Thyroid gland (tissue), 4 donors: ENCODE data around the gene CEBPG. TPM values are rescaled to one million over a fixed set of nuclear protein-coding genes. Genes with fewer than 3 reads are reported as not detected.

Experiments
- DNase-seq, 2 donors: peaks; one replicate each; pipeline ENCODE4 v3.0.0-alpha.2; 2019
- H3K27ac ChIP-seq, 3 donors: fragments of 200-600 bp; sonication (generic); 1 replicate in 2 of 3; 2 replicates in 1 of 3; pipeline ENCODE4 v1.5.1; 2016 to 2019; ENCODE audit warnings: mild to moderate bottlenecking in 1 of 3, moderate library complexity in 1 of 3
- H3K27me3 ChIP-seq: fragments of 200-600 bp; sonication (generic); one replicate; pipeline ENCODE4 v1.5.1; 2019
- H3K36me3 ChIP-seq, 2 donors: fragments of 200-600 bp; sonication (generic); one replicate each; pipeline ENCODE4 v1.5.1; 2016 to 2019
- H3K4me1 ChIP-seq, 2 donors: fragments of 200-600 bp; sonication (generic); one replicate each; pipeline ENCODE4 v1.5.1; 2017 to 2019
- H3K4me3 ChIP-seq, 3 donors: fragments of 200-600 bp; sonication (generic); replicated peaks in 1 of 3; 1 replicate in 2 of 3; 2 replicates in 1 of 3; pipeline ENCODE4 v1.5.1; 2016; ENCODE audit warnings: mild to moderate bottlenecking in 1 of 3
- H3K9me3 ChIP-seq: fragments of 200-600 bp; sonication (generic); one replicate; pipeline ENCODE4 v1.5.1; 2017
- CTCF ChIP-seq, 6 experiments: fragments of 200-600 bp in 3 of 6; fragments of 450-650 bp in 3 of 6; sonication (generic) in 3 of 6; IDR thresholded peaks; one replicate each; pipeline ENCODE4 v1.5.1; 2016 to 2019; ENCODE audit warnings: antibody characterized with exemption in 6 of 6, mild to moderate bottlenecking in 2 of 6, inconsistent platforms in 1 of 6, moderate library complexity in 1 of 6
- POLR2A ChIP-seq, 2 donors: fragments of 450-650 bp; IDR thresholded peaks; one replicate each; pipeline ENCODE4 v1.6.1; 2017; ENCODE audit warnings: antibody characterized with exemption in 2 of 2, mild to moderate bottlenecking in 2 of 2, moderate library complexity in 1 of 2
- WGBS, 2 donors: methylation state at CpG; one replicate each; pipeline ENCODE4 v1.1.5; 2017; 5-methylcytosine and 5-hydroxymethylcytosine counted together
- intact Hi-C: fragments of 100-400 bp; cut with DNase I; formaldehyde crosslinking; loops from one replicate; pipeline ENCODE4 v1.15.1; 2023
- total RNA-seq, 4 donors: library from RNA; depleted of rRNA; stranded (reverse); fragments of >200 nt; gene quantifications; one replicate each; pipeline ENCODE4 v1.2.3, GENCODE V29; 2016

Gene CEBPG
- total RNA-seq, 4 donors from 2014 or later = 19.8 to 33.8 (median 26.7) TPM

GRCh38 chr19:33393286-33394005 lies 19.9 kb downstream of the CEBPG start:
- Histone ChIP-seq H3K27me3 (no peaks in the 10 kb centered on the region), H3K36me3 (no peaks in the 10 kb centered on the region), H3K4me1 (peaks cover 42 to 91% of the 10 kb centered on the region in 2 donors), H3K4me3 (no peak overlapping the region), H3K27ac (peak overlapping the region in 2 of 3 donors; percentile 5 to 26), H3K9me3 (no peaks in the 10 kb centered on the region)
- 59 to 62% methylated on average over 17 of the region's 21 CpGs for WGBS, 2 donors
- peak; percentile 79 for DNase-seq
- intact Hi-C loops = loop anchor here (5.0 kb wide), 1 partner anchor 101 kb away; no protein-coding TSS in a partner anchor
- TF ChIP-seq CTCF (IDR thresholded peaks at IDR 0.05) = no peak
- no peak for TF ChIP-seq POLR2A (IDR thresholded peaks at IDR 0.05)

GRCh38 chr19:33394006-33394722 lies 20.7 kb downstream of the CEBPG start:
- no peak for DNase-seq
- H3K4me1 ChIP-seq = peaks cover 34 to 84% of the 10 kb centered on the region in 2 donors
- no peaks in the 10 kb centered on the region for H3K9me3 ChIP-seq
- no peak overlapping the region for H3K4me3 ChIP-seq
- peak overlapping the region in 2 of 3 donors; percentile 22 to 41 for H3K27ac ChIP-seq
- WGBS, 2 donors = 63 to 74% methylated on average over 14 to 22 of the region's 30 CpGs
- intact Hi-C loops = loop anchor here (5.0 kb wide), 1 partner anchor 102 kb away; no protein-coding TSS in a partner anchor
- TF ChIP-seq CTCF (IDR thresholded peaks at IDR 0.05) (no peak), POLR2A (IDR thresholded peaks at IDR 0.05) (no peak)
- no peaks in the 10 kb centered on the region for H3K36me3 ChIP-seq
- no peaks in the 10 kb centered on the region for H3K27me3 ChIP-seq

GRCh38 chr19:33394723-33395560 lies 21.4 kb downstream of the CEBPG start:
- intact Hi-C loops = loop anchor here (5.0 kb wide), 1 partner anchor 103 kb away; no protein-coding TSS in a partner anchor
- H3K27me3 ChIP-seq = no peaks in the 10 kb centered on the region
- H3K4me1 ChIP-seq = peaks cover 27 to 82% of the 10 kb centered on the region in 2 donors
- no peaks in the 10 kb centered on the region for H3K9me3 ChIP-seq
- H3K36me3 ChIP-seq = no peaks in the 10 kb centered on the region
- 85 to 90% methylated on average over 16 to 17 of the region's 19 CpGs for WGBS, 2 donors
- TF ChIP-seq POLR2A (IDR thresholded peaks at IDR 0.05) = no peak
- no peak for TF ChIP-seq CTCF (IDR thresholded peaks at IDR 0.05)
- H3K27ac ChIP-seq = peak overlapping the region in 1 of 3 donors; percentile 41
- no peak overlapping the region for H3K4me3 ChIP-seq
- no peak for DNase-seq

- Histone ChIP-seq H3K27ac (no peak overlapping the region), H3K27me3 (no peaks in the 10 kb centered on the region), H3K4me1 (peaks cover 20 to 74% of the 10 kb centered on the region in 2 donors), H3K4me3 (no peak overlapping the region), H3K36me3 (no peaks in the 10 kb centered on the region), H3K9me3 (no peaks in the 10 kb centered on the region)
- intact Hi-C loops = no loop called here
- no peak for TF ChIP-seq CTCF (IDR thresholded peaks at IDR 0.05)
- no peak for TF ChIP-seq POLR2A (IDR thresholded peaks at IDR 0.05)
- DNase-seq = peak; percentile 85 to 88
- 60 to 91% methylated on average over 8 to 19 of the region's 31 CpGs for WGBS, 2 donors
Measured at GRCh38 chr19:33395561-33396550, 22.3 kb downstream of the CEBPG start.
